Stomach (tissue), 9 donors: ENCODE measurements around the gene IQCH. TPM values are rescaled to one million over a fixed set of nuclear protein-coding genes. Genes with fewer than 3 reads are reported as not detected.

Experiments
- DNase-seq, 2 donors: peaks; one replicate each; pipeline versions ENCODE4 v3.0.0 to v3.0.0-alpha.2; 2013 to 2019
- H3K27ac ChIP-seq, 5 donors: fragments of 200-600 bp in 4 of 5; sonication (generic) in 4 of 5; one replicate each; pipeline ENCODE4 v1.5.1; 2013 to 2019; ENCODE audit warnings: mild to moderate bottlenecking in 1 of 5, moderate library complexity in 1 of 5
- H3K27me3 ChIP-seq, 3 donors: fragments of 200-600 bp; sonication (generic); one replicate each; pipeline ENCODE4 v1.5.1; 2017 to 2019; ENCODE audit warnings: mixed run types in 1 of 3
- H3K36me3 ChIP-seq, 4 donors: fragments of 200-600 bp; sonication (generic); 1 replicate in 3 of 4; 2 replicates in 1 of 4; pipeline ENCODE4 v1.5.1; 2016 to 2019
- H3K4me1 ChIP-seq, 4 donors: fragments of 200-600 bp; sonication (generic); one replicate each; pipeline ENCODE4 v1.5.1; 2016 to 2019
- H3K4me3 ChIP-seq, 4 donors: fragments of 200-600 bp; sonication (generic) in 3 of 4; one replicate each; pipeline ENCODE4 v1.5.1; 2016 to 2019; ENCODE audit warnings: mild to moderate bottlenecking in 1 of 4
- H3K9me3 ChIP-seq, 4 donors: fragments of 200-600 bp; sonication (generic); one replicate each; pipeline ENCODE4 v1.5.1; 2016 to 2019
- CTCF ChIP-seq, 7 experiments: fragments of 450-650 bp in 4 of 7; fragments of 200-600 bp in 3 of 7; sonication (generic) in 3 of 7; IDR thresholded peaks; one replicate each; pipeline ENCODE4 v1.5.1; 2016 to 2019; ENCODE audit warnings: antibody characterized with exemption in 7 of 7, control low read depth in 2 of 7, mild to moderate bottlenecking in 1 of 7
- EP300 ChIP-seq: sonication (generic); formaldehyde crosslinking; IDR thresholded peaks from one replicate; pipeline ENCODE4 v1.6.1; 2017; ENCODE audit warnings: antibody characterized with exemption
- POLR2A ChIP-seq, 4 donors: fragments of 450-650 bp; IDR thresholded peaks; one replicate each; pipeline ENCODE4 v1.6.1; 2016; ENCODE audit warnings: antibody characterized with exemption in 4 of 4, control low read depth in 2 of 4, mild to moderate bottlenecking in 1 of 4, moderate library complexity in 1 of 4
- POLR2AphosphoS5 ChIP-seq, 3 donors: sonication (generic); formaldehyde crosslinking; IDR thresholded peaks; one replicate each; pipeline ENCODE4 v1.6.1; 2016; ENCODE audit warnings: antibody characterized with exemption in 3 of 3
- WGBS, 5 donors: extraction: QIAGEN DNeasy Blood & Tissue Kit in 3 of 5; methylation state at CpG; one replicate each; pipeline versions ENCODE4 v1.1.5 to v1.1.7; 2013 to 2018; 5-methylcytosine and 5-hydroxymethylcytosine counted together
- intact Hi-C: fragments of 100-400 bp; cut with DNase I; formaldehyde crosslinking; loops from one replicate; pipeline ENCODE4 v1.15.1; 2023; ENCODE audit warnings: low total_unique reads
- polyA plus RNA-seq, 3 donors: library from polyadenylated mRNA; stranded (reverse); fragments of 200-250 nt; gene quantifications; one replicate each; pipeline ENCODE4 v1.2.3, GENCODE V29; 2013
- total RNA-seq, 5 donors: library from RNA; depleted of rRNA; stranded (reverse); fragments of >200 nt; gene quantifications; one replicate each; pipeline versions ENCODE4 v1.1.0 to v1.2.3, GENCODE V29; 2014 to 2016
- donor health status: healthy with polysubstance abuse.
- donor health status: Bipolar disorder and iron deficiency.
- donor health status: healthy.

Gene IQCH
- total and polyA plus RNA-seq, 8 donors = 0.25 to 9.4 (median 1.7) TPM; not detected in 1

GRCh38 chr15:67416891-67417290 is 162.3 kb downstream of the IQCH start:
- DNase-seq = no peak
- Histone ChIP-seq H3K27me3 (no peaks in the 10 kb centered on the region), H3K4me1 (peaks cover 0 to 22% (median 6%) of the 10 kb centered on the region in 4 donors), H3K27ac (no peak overlapping the region), H3K4me3 (no peak overlapping the region), H3K9me3 (no peaks in the 10 kb centered on the region), H3K36me3 (no peaks in the 10 kb centered on the region)
- TF ChIP-seq EP300 (no peak), POLR2AphosphoS5 (IDR thresholded peaks at IDR 0.05) (no peak), POLR2A (IDR thresholded peaks at IDR 0.05) (no peak), CTCF (IDR thresholded peaks at IDR 0.05) (no peak)
- 31 to 51% (median 32%) methylated on average over 6 of the region's 6 CpGs for WGBS, 5 donors
- intact Hi-C loops = no loop called here

GRCh38 chr15:67419705-67420104 is 165.1 kb downstream of the IQCH start:
- TF ChIP-seq EP300 = no peak
- no peak for TF ChIP-seq POLR2AphosphoS5 (IDR thresholded peaks at IDR 0.05)
- no peak for TF ChIP-seq POLR2A (IDR thresholded peaks at IDR 0.05)
- TF ChIP-seq CTCF (IDR thresholded peaks at IDR 0.05) = no peak
- intact Hi-C loops = no loop called here
- DNase-seq = no peak
- peaks cover 0 to 3% (median 0%) of the 10 kb centered on the region in 4 donors for H3K36me3 ChIP-seq
- no peak overlapping the region for H3K27ac ChIP-seq
- WGBS, 5 donors = 79 to 87% (median 80%) methylated on average over 3 of the region's 3 CpGs
- H3K9me3 ChIP-seq = no peaks in the 10 kb centered on the region
- no peaks in the 10 kb centered on the region for H3K27me3 ChIP-seq
- peaks cover 0 to 12% (median 5%) of the 10 kb centered on the region in 4 donors for H3K4me1 ChIP-seq
- H3K4me3 ChIP-seq = no peak overlapping the region

- Histone ChIP-seq H3K9me3 (no peaks in the 10 kb centered on the region), H3K4me1 (peaks cover 0 to 12% (median 5%) of the 10 kb centered on the region in 4 donors), H3K27ac (no peak overlapping the region), H3K27me3 (no peaks in the 10 kb centered on the region), H3K4me3 (no peak overlapping the region), H3K36me3 (peaks cover 0 to 3% (median 0%) of the 10 kb centered on the region in 4 donors)
- intact Hi-C loops = no loop called here
- WGBS, 5 donors = 43 to 59% (median 53%) methylated on average over 2 of the region's 2 CpGs
- TF ChIP-seq POLR2AphosphoS5 (IDR thresholded peaks at IDR 0.05) (no peak), CTCF (IDR thresholded peaks at IDR 0.05) (no peak), POLR2A (IDR thresholded peaks at IDR 0.05) (no peak), EP300 (no peak)
- DNase-seq = no peak
Observed at GRCh38 chr15:67420137-67420536, 165.6 kb downstream of the IQCH start.

- peaks cover 0 to 12% (median 5%) of the 10 kb centered on the region in 4 donors for H3K4me1 ChIP-seq
- DNase-seq = no peak
- WGBS, 5 donors = 88 to 98% (median 90%) methylated on average over 6 of the region's 6 CpGs
- no peaks in the 10 kb centered on the region for H3K27me3 ChIP-seq
- H3K4me3 ChIP-seq = no peak overlapping the region
- H3K36me3 ChIP-seq = peaks cover 0 to 3% (median 0%) of the 10 kb centered on the region in 4 donors
- TF ChIP-seq CTCF (IDR thresholded peaks at IDR 0.05) = no peak
- TF ChIP-seq POLR2A (IDR thresholded peaks at IDR 0.05) = no peak
- TF ChIP-seq POLR2AphosphoS5 (IDR thresholded peaks at IDR 0.05) = no peak
- TF ChIP-seq EP300 = no peak
- no peak overlapping the region for H3K27ac ChIP-seq
- intact Hi-C loops = no loop called here
- H3K9me3 ChIP-seq = no peaks in the 10 kb centered on the region
Observed at GRCh38 chr15:67421105-67421504, 166.5 kb downstream of the IQCH start.
